H1 (cell line): ENCODE measurements around the gene EMP2.

ENCODE experiments used
- CREB1 ChIP-seq: IDR thresholded peaks from 2 replicates; pipeline ENCODE4 v1.6.1; 2012; ENCODE audit warnings: inconsistent platforms
- POLR2A ChIP-seq, 2 experiments: IDR thresholded peaks; 1 replicate in 1 of 2; 2 replicates in 1 of 2; pipeline ENCODE4 v1.6.1; 2011; ENCODE audit warnings: low read depth in 2 of 2, low read length in 2 of 2, mild to moderate bottlenecking in 2 of 2; ENCODE audit errors: control extremely low read depth in 1 of 2
- TF ChIP-seq, protein P1 (sequence below), 3 experiments: IDR thresholded peaks; 1 replicate in 2 of 3; 2 replicates in 1 of 3; pipeline versions ENCODE4 v1.5.1 to v1.6.1; 2011; ENCODE audit warnings: low read length in 3 of 3, mild to moderate bottlenecking in 3 of 3, inconsistent platforms in 2 of 3, low read depth in 1 of 3, moderate library complexity in 1 of 3; ENCODE audit not compliant: insufficient read depth in 1 of 3; ENCODE audit errors: control extremely low read depth in 1 of 3

GRCh38 chr16:10577305-10578202 lies 2.8 kb downstream of the EMP2 start:
- TF ChIP-seq, protein P1, sequence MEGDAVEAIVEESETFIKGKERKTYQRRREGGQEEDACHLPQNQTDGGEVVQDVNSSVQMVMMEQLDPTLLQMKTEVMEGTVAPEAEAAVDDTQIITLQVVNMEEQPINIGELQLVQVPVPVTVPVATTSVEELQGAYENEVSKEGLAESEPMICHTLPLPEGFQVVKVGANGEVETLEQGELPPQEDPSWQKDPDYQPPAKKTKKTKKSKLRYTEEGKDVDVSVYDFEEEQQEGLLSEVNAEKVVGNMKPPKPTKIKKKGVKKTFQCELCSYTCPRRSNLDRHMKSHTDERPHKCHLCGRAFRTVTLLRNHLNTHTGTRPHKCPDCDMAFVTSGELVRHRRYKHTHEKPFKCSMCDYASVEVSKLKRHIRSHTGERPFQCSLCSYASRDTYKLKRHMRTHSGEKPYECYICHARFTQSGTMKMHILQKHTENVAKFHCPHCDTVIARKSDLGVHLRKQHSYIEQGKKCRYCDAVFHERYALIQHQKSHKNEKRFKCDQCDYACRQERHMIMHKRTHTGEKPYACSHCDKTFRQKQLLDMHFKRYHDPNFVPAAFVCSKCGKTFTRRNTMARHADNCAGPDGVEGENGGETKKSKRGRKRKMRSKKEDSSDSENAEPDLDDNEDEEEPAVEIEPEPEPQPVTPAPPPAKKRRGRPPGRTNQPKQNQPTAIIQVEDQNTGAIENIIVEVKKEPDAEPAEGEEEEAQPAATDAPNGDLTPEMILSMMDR (IDR thresholded peaks at IDR 0.05; ENCODE audit: control extremely low read depth in 1 of 3, insufficient read depth in 1 of 3, low read depth in 1 of 3, low read length in 3 of 3): no peak
- TF ChIP-seq CREB1 (no peak), POLR2A (IDR thresholded peaks at IDR 0.05; ENCODE audit: control extremely low read depth in 1 of 2, low read depth in 2 of 2, low read length in 2 of 2) (no peak)
